GM19452 (cell line): ENCODE results near the gene CDPF1.
"Not testable (repeated sequence)": the region's sequence is repeated elsewhere in the genome, so short reads cannot be mapped to it uniquely, and the experiment has no call there.

Source experiments
- ATAC-seq: cut with Tn5 transposase; IDR thresholded peaks from one replicate; pipeline ENCODE4 v1.9.1; 2021; ENCODE audit not compliant: unreplicated experiment

Gene CDPF1

DNA sequence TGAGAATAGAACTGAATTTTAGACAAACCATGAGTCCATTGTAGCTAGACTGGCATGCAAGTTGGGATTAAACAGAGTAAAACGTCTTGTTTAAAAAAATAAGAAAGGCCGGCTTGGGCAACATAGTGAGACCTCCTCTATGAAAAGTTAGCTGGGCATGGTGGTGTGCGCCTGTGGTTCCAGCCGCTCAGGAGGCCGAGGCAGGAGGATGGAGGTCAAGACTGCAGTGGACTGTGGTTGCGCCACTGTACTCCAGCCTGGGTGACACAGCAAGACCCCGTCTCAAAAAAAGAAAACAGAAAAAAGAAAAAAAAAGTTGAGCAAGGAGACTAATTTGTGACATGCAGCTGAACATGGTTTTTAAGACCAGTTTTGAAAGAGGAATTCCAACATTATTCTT is 23.5 kb downstream of the CDPF1 start:
- no peak for ATAC-seq

DNA sequence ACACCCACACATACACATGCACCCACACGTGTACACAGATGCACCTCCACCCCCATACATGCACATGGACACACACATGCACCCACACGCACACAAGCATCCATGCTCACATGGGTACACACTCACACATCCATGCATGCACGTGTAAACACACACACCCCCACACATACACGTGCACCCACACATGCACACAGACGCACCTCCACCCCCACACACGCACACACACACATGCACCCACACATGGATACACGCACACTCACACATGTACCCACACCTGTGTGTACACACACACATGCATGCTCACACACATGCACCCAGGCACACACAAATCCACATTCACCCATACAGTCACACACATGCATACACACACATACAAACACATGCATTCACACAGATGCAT is 24.5 kb downstream of the CDPF1 start:
- ATAC-seq, result no peak

DNA sequence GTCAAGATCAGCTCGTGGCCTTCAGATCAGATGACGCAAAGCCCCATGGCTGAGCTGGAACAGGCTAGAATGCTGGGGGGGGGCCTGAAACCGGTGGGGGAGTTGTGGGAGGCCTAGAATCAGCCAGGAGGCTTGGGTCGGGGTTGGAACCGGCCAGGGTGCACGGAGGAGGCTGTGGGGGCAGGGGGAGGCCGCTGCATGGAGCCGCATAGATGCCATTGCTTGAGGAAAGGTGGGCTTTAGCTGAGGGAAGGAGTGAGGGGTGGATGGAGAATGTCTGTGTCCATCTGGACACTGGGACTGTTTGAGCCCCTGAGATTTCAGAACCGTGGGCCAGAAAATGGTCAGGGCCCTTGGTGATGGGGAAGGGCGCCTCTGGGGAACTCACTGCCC is 25.2 kb downstream of the CDPF1 start:
- no peak for ATAC-seq

DNA sequence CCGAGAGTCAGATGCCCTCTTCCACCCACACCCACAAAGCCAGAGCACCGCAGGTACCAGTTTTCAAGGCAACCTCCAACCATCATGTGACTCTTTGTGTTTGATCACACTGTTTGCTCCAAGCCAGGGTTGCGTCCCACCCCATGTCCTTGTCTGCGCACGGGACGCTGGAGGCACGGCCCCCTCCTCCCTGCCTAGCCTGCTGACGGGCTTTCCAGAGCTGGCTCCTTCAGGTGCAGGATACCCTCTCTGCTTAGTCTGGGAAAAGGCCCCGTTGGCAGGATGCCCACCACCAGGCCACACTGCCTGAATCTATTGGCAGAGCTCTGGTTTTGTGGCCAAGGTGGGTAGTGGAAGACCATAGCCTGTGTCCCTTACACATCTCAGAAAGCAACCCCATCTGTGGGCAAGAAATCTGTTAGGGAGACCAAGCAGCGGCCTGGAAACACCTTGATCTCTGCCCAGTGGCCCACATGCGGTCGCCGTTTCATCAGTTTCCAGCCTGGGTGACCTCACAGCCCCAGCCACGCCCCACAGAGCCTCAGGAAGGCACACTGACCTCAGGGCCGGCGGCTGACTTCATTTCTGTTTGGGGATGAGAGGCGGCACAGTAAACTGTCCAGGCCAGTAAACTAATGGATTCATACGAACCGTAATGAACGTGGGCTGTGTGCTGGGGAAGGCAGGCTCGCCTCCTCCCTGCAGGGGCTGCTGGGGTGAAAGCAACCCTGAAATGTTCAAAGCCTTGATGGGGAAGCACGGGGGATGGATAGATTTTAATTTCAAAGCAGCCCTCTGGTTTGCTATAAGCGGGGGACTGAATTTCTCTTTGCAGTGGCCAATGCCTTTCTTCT is 25.8 kb downstream of the CDPF1 start:
- ATAC-seq, result no peak

DNA sequence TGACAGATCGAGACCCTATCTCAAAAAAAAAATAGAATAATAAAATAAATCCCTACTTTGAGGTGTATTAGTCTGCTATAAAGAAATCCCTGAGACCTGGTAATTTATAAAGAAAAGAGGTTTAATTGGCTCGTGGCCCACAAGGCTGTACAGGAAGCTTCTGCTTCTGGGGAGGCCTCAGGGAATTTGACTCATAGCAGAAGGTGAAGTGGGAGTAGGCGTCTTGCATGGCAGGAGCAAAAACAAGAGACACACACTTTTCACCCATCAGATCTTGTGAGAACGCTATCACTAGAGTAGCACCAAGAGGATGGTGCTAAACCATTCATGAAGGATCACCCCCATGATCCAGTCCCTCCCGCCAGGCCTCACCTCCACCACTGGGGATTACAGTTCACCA is 29.2 kb downstream of the CDPF1 start:
- no peak for ATAC-seq

DNA sequence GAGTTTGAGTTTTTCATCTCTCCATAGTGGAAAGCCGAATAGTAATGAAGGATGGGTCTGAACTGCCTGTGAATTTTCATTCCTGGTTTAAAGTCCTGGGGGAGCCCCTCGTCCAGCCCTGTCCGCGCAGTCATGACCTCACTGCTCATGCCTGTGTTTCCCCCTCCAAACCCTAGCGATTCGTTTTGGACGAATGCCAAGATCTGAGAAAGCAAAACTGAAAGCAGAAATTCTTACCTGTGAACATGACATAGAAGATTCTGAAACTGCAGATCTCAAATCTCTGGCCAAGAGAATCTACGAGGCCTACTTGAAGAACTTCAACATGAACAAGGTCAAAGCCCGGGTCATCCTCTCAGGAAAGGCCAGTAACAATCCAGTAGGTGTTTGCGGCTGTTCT is 30.5 kb downstream of the CDPF1 start:
- ATAC-seq, result no peak

DNA sequence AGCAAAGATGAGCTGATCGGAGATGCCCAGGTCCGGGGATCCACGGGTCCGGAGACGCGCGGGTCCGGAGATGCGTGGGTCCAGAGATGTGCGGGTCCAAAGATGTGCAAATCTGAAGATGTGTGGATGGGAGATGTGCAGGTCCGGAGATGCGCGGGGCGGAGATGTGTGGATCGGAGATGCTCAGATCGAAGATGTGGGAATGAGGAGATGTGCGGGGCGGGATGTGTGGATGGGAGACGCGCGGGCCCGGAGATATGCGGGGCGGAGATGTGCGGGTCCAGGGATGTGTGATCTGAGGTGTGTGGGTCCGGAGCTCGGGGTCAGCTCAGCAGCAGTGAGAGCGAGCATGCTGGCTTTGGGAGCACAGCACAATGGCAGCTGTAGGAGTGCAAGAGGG is 35.5 kb downstream of the CDPF1 start:
- ATAC-seq, result no peak

DNA sequence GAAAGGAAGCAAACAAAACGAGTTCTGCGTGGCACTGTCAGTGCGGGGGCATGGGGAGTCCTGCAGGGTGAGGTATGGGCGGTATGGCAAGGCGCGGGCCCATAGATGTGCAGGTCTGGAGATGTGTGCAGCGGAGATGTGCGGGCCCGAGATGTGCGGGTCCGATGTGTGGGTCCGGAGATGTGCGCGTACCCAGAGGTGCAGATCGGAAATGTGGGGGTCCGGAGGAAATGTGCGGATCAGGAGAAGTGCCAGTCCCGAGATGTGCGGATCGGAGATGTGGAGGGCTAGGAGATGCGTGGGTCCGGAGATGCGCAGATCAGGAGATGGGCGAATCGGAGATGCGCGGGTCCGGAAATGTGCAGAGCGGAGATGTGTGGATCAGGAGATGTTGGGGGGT is 35.9 kb downstream of the CDPF1 start:
- no peak for ATAC-seq

DNA sequence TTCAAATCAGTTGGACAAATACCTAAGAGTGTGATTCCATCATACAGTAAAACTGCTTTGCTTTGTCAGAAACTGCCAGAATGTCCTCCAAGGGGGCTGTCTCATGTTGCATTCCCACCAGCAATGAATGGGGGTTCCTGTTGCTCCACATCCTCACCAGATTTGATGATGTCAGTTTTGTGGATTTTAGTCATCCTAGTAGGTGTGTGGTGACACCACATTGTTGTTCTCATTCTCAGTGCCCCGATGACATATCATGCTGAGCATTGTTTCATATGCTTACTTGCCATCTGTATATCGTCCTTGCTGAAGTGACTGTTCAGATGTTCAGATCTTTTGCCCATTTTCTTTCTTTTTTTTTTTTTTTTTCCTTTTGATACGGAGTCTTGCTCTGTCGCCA is 37.0 kb downstream of the CDPF1 start:
- ATAC-seq, result no peak

DNA sequence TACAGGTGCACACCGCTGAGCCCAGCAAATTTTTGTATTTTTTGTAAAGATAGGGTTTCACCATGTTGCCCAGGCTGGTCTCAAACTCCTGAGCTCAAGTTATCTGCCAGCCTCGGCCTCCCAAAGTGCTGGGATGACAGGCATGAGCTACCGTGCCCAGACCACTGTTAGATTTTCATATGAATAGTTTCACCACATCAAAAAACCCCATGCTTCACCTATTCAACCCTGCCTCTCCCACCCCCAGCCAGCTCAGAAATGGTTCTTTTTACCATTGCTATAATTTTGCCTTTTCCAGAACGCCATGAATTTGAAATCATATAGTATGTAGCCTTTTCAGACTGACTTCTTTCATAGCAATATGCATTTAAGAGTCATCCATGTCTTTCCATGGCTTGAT is 37.9 kb downstream of the CDPF1 start:
- no peak for ATAC-seq

DNA sequence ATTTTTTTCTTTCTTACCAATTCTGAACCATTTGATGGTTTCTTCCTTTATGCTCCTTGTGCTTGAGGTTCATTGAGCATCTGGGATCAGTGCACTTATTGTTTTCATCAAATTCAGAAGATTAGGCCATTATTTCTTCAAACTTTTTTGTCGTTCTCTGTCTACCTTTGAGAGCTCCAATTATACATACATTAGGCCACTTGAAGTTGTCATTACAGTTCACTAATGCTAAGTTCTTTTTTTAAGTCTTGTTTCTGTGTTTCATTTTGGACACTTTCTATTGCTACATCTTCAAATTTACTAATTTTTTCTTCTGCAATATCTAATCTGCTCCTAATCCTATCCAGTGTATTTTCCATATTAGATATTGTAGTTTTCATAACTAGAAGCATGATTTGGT is 40.8 kb downstream of the CDPF1 start:
- ATAC-seq, result no peak

DNA sequence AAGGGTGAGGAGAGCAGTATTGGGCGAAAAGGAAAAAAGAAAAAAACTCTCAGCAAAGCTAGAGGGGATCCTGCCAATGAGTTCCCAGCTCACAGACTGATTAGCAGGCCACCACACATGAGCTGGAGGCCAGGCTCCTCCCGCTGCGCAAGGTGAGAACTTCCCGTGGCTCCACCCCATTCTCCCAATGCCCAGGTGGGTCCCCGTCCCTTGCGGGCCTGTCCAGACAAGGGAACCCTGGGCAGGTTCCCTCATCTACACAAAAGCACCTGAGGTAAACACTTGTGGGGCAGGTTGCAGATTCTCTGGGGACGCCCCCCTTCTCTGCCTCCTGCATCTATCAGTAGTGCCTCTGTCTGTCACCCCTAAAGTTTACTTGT is 46.5 kb downstream of the CDPF1 start:
- no peak for ATAC-seq

DNA sequence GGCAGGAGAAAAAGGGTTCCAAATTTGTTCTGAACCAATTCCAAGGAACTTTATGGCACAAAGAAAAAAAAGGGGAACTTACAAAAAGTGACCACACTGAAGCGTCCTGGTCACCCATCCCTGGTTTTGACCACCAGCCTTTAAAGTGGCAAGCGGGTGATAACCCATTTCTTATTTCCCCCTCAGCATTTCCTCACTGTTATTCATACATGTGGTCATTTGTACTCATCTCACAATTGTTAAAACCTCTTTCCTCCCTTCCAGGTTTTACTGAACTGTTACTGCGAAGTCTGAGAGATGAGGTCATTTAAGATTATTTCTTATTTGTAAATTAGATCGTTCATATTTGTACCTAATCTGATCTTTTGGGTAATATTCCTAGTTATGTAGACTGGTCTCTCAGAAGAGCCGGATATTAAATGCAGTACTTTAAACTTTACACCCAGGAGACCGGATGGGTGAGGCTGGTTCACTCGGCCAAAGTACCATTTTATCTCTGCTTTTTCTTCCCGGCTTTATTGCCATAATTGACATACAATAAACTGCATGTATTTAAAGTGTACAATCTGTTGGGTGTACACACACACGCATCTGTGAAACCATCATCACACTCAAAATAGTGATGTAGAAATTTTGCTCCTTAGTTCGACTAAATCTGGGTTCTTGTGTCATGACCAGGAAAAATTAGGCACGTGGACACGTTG is 47.0 kb downstream of the CDPF1 start:
- no peak for ATAC-seq

DNA sequence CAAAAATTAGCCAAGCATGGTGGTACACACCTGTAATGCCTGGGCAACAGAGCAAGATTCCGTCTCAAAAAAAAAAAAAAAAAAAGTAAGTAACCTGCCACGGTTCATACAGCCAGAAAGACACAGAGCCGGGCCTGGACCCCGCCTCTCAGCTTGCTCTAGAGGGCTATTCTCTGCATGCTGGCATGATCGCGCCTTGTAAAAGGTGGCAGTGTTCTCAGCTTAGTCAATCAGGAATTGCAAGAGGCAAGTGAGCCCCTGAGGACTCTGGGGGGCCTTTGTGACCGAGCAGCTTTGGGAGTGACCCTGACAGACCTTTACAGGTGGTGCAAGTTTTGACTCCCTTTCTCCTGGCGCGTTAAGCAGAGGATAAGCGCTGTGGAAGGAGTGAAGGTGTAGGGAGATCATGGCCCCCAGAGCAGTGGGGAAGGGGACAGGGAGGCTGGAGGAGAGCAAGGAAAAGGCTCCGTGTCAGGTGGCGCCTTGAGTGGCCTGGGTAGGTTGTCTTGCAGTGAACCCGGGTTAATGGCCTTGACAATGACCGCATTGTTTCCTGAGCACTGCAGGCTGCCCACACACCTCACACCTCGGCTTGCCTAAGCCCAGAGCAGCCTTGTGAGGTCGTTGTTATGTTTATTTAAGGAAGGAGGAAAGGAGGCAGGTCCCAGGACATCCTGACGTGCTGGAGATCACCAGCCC is 48.9 kb downstream of the CDPF1 start:
- ATAC-seq, result no peak

DNA sequence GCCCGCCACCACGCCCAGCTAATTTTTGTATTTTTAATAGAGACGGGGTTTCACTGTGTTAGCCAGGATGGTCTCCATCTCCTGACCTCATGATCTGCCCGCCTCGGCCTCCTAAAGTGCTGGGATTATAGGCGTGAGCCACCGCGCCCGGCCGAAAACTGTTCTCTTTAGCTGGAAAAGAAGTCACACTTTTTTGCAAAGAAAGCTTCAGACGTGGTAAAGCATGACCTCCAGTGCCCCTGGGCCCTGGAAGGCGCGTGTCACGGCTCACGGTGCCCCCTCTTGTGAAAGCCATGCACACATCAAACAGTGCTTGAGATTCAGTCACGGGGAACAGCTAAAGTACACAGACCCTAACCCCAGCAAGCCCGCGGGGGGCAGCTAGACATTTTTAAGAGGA is 51.3 kb downstream of the CDPF1 start:
- not testable (repeated sequence) for ATAC-seq

DNA sequence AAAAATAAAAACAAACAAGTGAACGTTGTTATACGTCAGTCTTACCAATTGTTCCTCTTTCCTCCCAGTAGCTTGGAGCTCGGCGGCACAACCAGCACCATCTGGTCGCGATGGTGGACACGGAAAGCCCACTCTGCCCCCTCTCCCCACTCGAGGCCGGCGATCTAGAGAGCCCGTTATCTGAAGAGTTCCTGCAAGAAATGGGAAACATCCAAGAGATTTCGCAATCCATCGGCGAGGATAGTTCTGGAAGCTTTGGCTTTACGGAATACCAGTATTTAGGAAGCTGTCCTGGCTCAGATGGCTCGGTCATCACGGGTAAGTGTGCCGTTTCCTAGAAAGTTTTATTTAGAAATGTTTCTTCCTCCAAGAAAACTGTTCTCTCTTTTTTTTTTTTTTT is 51.8 kb downstream of the CDPF1 start:
- ATAC-seq, result no peak

DNA sequence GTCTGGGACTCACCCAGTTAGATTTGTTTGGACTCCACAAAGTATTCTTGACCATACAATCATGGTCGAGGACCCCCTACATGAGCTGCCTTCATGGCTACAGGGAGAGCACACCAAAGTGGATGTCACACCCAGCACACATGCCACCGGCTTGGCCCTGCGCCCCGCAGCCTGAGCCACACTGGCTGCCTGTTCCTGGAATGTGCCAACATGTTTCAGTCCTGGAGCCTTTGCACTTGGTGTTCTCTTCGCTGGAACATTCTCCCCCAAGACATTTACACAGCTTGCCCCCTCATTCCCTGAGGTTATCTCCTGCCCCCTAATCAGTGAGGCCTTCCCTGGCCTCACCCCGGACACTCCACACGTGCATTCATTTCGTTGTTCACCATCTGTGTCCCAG is 53.8 kb downstream of the CDPF1 start:
- ATAC-seq, result no peak

DNA sequence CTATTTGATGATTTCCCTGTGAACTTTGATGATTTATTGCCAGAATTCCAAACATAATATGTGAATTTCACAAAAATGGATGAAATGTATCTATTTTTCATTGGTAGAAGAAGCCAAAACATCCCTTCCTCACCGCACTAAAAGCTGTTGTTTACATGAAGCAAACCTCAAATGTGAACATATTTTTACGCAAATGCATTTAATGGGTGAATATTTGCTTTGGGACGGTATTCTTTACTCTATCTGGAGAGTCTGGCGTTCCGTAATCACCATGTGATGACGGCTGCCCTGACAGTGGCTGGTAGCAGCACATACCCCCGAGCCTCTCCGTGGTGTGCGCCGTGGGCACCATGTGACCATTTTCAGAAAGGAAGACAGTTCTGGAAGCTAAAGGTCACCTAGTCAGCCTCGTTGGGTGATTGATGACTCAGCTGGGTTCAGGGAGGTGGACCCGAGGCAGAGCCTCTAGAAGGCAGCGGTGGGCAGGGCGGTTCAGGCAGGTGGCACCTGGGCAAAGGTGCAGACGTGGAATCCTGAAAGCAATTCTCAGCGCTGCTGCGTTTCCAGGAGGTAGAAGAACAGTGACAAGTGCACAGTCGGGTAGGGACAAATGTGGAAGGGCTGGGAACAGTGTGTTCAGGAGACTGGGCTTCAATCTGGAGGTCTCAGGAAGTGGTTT is 54.5 kb downstream of the CDPF1 start:
- no peak for ATAC-seq
